Measurements from ENCODE around the gene KRTAP22-1.

Gene KRTAP22-1

DNA sequence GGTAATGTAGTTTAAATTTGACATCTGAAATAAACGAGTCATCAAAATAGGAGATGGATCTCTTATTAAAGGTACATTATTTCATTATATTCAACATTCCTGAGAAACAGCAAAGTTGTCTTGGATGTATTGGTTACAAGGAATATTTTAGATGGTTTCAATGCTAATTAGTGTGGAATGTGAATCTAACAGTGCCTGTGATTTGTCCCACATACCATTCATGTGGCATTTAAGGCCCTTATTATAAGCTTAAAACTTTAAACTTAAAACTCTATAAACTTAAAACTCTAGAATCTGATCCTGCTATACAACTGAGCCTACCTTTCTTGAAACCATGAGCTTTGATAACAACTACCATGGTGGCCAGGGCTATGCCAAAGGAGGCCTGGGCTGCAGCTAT is at the start of gene KRTAP22-1:
Gene KRTAP22-1, plus strand, starts transcription at position 301 of the 400 bp plus-strand sequence.
- no peak for DNase-seq (ENCODE audit: low read depth in 2 of 2)

DNA sequence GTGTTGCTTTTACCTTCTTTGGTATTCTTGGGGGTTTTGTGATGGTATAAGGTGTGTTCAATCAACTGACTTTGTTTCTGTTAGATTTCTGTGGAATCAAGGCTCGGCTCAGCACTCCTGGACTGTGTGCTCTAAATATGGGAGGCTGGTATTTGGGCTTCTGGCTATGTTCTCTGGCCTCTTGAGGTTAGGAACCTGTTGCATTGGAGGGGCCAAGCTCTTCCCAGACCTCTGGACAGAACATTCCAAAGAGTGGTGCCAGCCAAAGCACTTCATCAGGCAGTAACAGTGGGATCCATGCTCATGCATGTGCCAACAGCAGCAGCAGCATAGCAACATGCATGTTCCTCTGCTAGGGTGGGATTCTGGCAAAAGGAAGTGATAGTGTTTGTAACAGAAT is 48.1 kb upstream of the KRTAP22-1 start:
- DNase-seq (ENCODE audit: low read depth in 2 of 2) = no peak

- no peak for DNase-seq (ENCODE audit: low read depth in 2 of 2)
These were observed 45.8 kb upstream of the KRTAP22-1 start for GRCh38 chr21:30555095-30555494.

- no peak for DNase-seq (ENCODE audit: low read depth in 2 of 2)
These were observed 39.5 kb upstream of the KRTAP22-1 start, which contains the start of gene KRTAP19-7 for GRCh38 chr21:30561264-30561895. KRTAP19-7 (minus strand) TSS chr21:30561314; CDS start chr21:30561289, 25 bp downstream.

- no peak for DNase-seq (ENCODE audit: low read depth in 2 of 2)
These were observed 38.9 kb upstream of the KRTAP22-1 start for GRCh38 chr21:30561957-30562356.

- DNase-seq (ENCODE audit: low read depth in 2 of 2) = no peak
These were observed 37.8 kb upstream of the KRTAP22-1 start for GRCh38 chr21:30563072-30563471.

- no peak for DNase-seq (ENCODE audit: low read depth in 2 of 2)
These were observed 37.3 kb upstream of the KRTAP22-1 start for GRCh38 chr21:30563630-30564029.

DNA sequence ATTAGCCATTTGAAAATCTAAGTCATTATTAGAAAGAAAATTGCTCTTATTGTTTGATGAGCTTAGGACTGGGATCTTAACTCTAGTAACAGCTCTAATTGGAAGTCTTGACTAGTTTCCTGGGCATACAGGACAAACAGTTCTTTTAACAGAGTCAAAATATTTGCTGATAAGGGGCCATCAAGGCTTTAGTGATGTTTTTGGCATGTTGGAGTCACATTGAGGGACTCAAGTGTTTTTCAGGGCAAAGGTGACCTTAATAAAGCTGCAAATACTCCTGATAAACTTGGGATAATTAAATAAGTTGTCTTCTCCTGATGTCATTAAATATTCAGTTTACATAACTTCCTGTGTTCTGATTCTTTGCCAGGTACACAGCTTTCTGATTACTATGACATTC is 33.3 kb upstream of the KRTAP22-1 start:
- no peak for DNase-seq (ENCODE audit: low read depth in 2 of 2)

- no peak for DNase-seq (ENCODE audit: low read depth in 2 of 2)
These were observed 23.1 kb upstream of the KRTAP22-1 start for GRCh38 chr21:30577766-30578165.

DNA sequence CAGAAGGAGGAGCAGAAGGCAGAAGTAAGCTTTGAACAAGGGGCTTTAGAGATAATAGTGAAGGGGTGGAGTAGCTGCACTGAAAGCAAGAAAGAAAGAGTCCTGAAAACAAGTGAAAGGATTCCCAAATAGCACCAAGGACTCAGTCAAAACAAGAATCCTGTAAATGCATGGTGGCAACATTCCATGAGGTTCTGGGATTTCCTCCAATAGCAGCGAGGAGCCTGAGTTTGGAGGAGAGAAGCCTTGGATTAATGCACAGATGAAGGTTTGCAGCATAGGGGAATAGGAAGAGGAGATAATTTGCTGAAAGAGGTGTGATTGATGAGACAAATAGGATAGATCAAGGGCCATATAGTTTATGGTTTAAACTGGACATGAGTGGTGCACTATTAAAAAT is 21.5 kb upstream of the KRTAP22-1 start:
- no peak for DNase-seq (ENCODE audit: low read depth in 2 of 2)

DNA sequence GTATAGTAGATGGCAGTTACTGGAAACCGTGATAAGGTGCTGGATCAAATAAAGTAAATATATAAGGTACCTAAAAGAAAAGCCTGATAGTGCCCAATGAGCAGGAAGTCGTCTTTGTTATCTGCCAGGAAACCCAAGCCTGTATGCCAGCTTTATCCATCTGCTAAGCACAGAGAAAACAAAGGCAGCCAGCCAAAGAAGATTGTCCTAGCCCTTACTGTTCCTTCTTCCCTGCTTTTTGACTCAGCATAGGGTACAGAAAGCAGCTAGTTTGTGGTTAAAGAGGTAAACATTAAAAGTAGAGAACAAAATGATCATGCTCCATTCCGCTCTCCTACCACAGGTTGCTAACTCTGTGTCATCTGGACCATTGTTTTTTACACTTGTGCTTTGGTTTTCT is 20.8 kb upstream of the KRTAP22-1 start:
- no peak for DNase-seq (ENCODE audit: low read depth in 2 of 2)

GRCh38 chr21:30582870-30583269 is 18.0 kb upstream of the KRTAP22-1 start:
- DNase-seq (ENCODE audit: low read depth in 2 of 2) = no peak

DNA sequence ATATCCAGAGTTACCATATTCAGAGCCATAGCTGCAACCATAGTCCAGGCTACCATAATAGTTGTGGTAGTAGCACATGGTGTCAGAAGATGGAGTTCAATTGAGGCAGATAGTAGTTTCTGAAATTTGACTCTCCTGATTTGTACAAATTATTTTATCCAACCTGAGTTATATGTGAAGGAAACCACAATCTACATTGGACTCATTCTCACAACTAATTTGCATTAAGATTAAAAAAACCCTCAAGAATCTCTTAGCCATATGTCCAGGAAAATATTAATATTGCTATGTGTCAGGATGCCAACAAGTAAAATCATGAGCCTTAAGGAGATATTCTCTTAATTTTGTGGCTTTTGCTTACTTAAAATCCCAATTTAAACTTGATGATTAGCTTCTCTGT is 10.6 kb upstream of the KRTAP22-1 start, which contains the start of gene KRTAP22-2:
Gene KRTAP22-2, minus strand, starts transcription at position 101 of the 400 bp plus-strand sequence.
- DNase-seq (ENCODE audit: low read depth in 2 of 2) = no peak

DNA sequence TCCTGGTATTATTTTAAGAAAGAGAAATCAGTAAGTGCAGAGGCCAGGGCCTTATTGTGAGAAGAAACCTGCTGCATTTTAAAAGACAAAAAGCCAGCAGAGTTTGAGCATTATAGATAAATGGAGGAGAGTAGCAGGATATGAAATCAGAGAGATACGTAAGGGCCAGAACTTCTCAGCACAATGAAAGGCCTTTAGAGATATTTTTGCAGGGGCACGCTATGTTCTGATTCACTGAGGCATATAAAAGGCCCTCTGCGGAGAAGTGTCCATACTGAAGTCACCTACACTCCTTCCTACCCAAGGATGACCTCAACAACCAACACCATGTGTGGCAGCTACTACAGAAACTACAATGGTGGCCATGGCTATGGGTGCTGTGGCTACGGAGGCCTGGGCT is 8.7 kb upstream of the KRTAP22-1 start, which contains the start of gene KRTAP6-3:
Gene KRTAP6-3, plus strand, starts transcription at position 301 of the 400 bp plus-strand sequence. Its CDS starts 6 bp downstream, at position 307.
- DNase-seq (ENCODE audit: low read depth in 2 of 2) = no peak

DNA sequence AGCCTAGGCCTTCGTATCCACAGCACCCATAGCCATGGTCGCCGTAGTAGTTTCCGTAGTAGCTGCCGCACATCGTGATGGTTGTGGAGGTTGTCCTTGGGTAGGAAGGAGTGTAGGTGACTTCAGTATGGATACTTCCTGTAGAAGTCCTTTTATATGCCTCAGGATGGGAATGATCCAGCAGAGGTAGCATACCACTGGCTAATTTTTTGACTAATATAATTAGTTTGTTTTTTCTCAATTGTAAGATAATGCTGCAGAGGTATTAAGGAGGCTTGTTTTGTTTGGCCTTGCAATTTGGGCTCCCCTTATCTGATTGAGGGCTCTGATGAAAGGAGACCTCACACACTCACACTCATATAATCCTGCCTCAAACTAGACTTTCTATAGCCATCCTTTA is 2.1 kb upstream of the KRTAP22-1 start, which contains the start of gene KRTAP6-2:
Gene KRTAP6-2, minus strand, starts transcription at position 101 of the 400 bp plus-strand sequence. Its CDS starts 28 bp downstream, at position 73.
- no peak for DNase-seq (ENCODE audit: low read depth in 2 of 2)

- no peak for DNase-seq (ENCODE audit: low read depth in 2 of 2)
These were observed 5.1 kb downstream of the KRTAP22-1 start for GRCh38 chr21:30605968-30606367.

GRCh38 chr21:30612132-30612531 is 11.2 kb downstream of the KRTAP22-1 start:
- no peak for DNase-seq (ENCODE audit: low read depth in 2 of 2)

DNA sequence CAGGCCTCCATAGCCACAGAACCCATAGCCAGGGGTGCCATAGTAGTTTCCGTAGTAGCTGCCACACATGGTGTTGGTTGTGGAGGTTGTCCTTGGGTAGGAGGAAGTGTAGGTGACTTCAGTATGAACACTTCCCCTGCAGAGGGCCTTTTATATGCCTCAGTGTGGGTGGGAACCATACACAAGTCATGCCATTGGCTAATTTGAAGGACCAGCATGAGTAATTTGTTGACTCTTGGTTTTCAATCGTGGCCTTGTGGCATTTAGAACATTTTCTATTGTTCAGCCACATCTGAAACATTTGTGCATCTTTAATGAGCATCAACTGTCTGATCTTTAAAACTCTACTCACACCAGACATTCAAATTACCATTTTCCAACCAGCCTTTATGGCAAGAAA is 12.9 kb downstream of the KRTAP22-1 start, which contains the start of gene KRTAP6-1:
Gene KRTAP6-1, minus strand, starts transcription at position 95 of the 400 bp plus-strand sequence. Its CDS starts 26 bp downstream, at position 69.
- DNase-seq (ENCODE audit: low read depth in 2 of 2) = no peak

DNA sequence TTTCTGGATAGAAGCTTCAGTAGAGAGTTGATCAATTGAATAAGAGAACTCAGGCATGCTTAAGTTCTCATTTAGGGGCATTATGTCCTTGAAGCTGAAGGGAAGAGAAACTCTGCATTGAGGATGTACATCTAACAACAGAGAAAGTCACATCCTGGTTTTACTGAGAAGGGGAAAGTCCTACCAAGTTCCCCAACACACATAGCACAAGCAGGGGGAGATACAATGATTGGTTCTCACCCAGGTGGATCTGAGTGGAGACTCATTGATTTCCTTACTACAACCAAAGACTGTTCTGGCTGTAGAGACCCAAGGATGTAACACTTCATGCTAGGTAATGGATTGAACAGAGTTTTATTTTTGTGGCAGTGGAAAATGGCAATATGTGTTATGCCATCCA is 14.3 kb downstream of the KRTAP22-1 start:
- no peak for DNase-seq (ENCODE audit: low read depth in 2 of 2)

DNA sequence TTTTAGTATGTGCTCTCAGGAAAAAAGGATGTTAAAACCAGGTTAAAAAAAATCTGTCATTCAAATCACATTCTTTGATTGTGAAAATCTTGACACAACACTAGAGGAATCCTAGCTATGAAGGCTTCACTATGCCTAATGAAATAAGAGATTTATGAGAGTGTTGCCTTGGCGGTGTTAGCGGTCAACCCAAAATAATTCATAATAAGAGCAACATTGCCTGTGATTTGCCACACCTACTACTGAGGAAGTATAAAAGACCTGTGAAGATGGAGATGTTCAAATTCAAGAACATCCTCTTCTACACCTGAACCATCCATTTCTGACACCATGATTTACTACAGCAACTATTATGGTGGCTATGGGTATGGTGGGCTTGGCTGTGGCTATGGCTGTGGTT is 15.2 kb downstream of the KRTAP22-1 start, which contains the start of gene KRTAP20-1:
Gene KRTAP20-1, plus strand, starts transcription at position 301 of the 400 bp plus-strand sequence. Its CDS starts 30 bp downstream, at position 331.
- DNase-seq (ENCODE audit: low read depth in 2 of 2) = no peak

- no peak for DNase-seq (ENCODE audit: low read depth in 2 of 2)
These were observed 19.2 kb downstream of the KRTAP22-1 start for GRCh38 chr21:30620080-30620479.

GRCh38 chr21:30620522-30620921 is 19.6 kb downstream of the KRTAP22-1 start, which contains the start of gene KRTAP20-4:
KRTAP20-4 (plus strand) TSS chr21:30620627.
- DNase-seq (ENCODE audit: low read depth in 2 of 2) = no peak

DNA sequence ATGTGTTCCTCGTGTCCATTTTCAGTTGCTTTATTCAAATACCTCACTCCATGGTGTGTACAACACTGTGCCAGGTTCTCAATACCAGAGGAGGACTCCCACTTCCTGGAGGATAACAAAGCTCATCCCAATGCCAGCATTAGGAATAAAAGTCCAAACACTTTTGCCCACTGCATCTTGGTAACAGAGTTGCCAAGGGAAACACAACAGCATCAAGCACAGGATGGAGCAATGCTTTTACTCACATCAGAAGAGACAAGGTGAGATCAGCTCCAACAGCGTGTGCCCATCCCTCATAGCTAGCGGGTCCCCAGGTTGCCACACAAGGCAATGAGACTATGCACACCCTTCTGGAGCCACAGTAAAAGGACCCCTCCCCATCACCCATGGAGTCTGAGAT is 22.5 kb downstream of the KRTAP22-1 start:
- DNase-seq (ENCODE audit: low read depth in 2 of 2) = no peak
